H1 (cell line): ENCODE results near the gene CDHR2. TPM values are rescaled to one million over a fixed set of nuclear protein-coding genes. Genes with fewer than 3 reads are reported as not detected.

ENCODE experiments used
- CTCF ChIA-PET: fragments of 300-600 bp; sonication (Branson Sonifier 250); formaldehyde crosslinking; loops from one replicate; lab custom pipeline; 2021; ENCODE audit not compliant: partially characterized antibody; lab: Charles Lee
- POLR2A ChIA-PET: fragments of 300-600 bp; sonication (Branson Sonifier 250); formaldehyde crosslinking; loops from one replicate; lab custom pipeline; 2021; ENCODE audit warnings: inconsistent platforms; ENCODE audit not compliant: partially characterized antibody; lab: Charles Lee
- DNase-seq, 2 experiments: peaks; one replicate each; pipeline versions ENCODE4 v3.0.0 to v3.0.0-alpha.2; 2010 to 2022; ENCODE audit warnings: low spot score in 2 of 2, low read depth in 1 of 2, mixed read lengths in 1 of 2
- FAIRE-seq: peaks from 2 replicates; lab custom pipeline; 2011; peaks lifted over from hg19 to GRCh38; lab: Jason Lieb, UNC
- H2AFZ ChIP-seq: 2 replicates; pipeline ENCODE4 v1.8.1; 2012; ENCODE audit warnings: low read length, inconsistent platforms
- H2AK5ac ChIP-seq: 2 replicates; pipeline ENCODE4 v1.6.1; 2013; ENCODE audit warnings: low read depth, low read length
- H2BK120ac ChIP-seq: replicated peaks from 2 replicates; pipeline ENCODE3; 2013; ENCODE audit warnings: low read depth, low read length, inconsistent platforms
- H2BK12ac ChIP-seq: 2 replicates; pipeline ENCODE4 v1.6.1; 2013; ENCODE audit warnings: low read depth, low read length
- H2BK15ac ChIP-seq: 2 replicates; pipeline ENCODE4 v1.6.1; 2013; ENCODE audit warnings: low read length
- H2BK20ac ChIP-seq: 2 replicates; pipeline ENCODE4 v1.6.1; 2013; ENCODE audit warnings: low read length
- H2BK5ac ChIP-seq: 2 replicates; pipeline ENCODE4 v1.6.1; 2013; ENCODE audit warnings: low read depth, low read length
- H3K14ac ChIP-seq: 2 replicates; pipeline ENCODE4 v1.6.1; 2013; ENCODE audit warnings: inconsistent platforms; ENCODE audit not compliant: insufficient read length
- H3K18ac ChIP-seq: 2 replicates; pipeline ENCODE4 v1.6.1; 2013; ENCODE audit warnings: low read length; ENCODE audit errors: extremely low read depth
- H3K23ac ChIP-seq: 2 replicates; pipeline ENCODE4 v1.6.1; 2013; ENCODE audit warnings: inconsistent platforms; ENCODE audit not compliant: insufficient read length
- H3K23me2 ChIP-seq: 2 replicates; pipeline ENCODE4 v1.6.1; 2013; ENCODE audit warnings: low read depth, low read length
- H3K27ac ChIP-seq: 2 replicates; pipeline ENCODE4 v1.6.1; 2011; ENCODE audit warnings: low read depth, low read length, inconsistent platforms
- H3K27me3 ChIP-seq, 4 experiments: replicated peaks in 1 of 4; 1 replicate in 1 of 4; 2 replicates in 3 of 4; pipeline versions ENCODE4 v1.6.1 to v1.8.1; 2011 to 2013; ENCODE audit warnings: low read length in 3 of 4, mild to moderate bottlenecking in 3 of 4, inconsistent platforms in 2 of 4, mixed read lengths in 2 of 4, moderate library complexity in 1 of 4; ENCODE audit not compliant: control insufficient read depth in 3 of 4, insufficient read depth in 3 of 4; ENCODE audit errors: extremely low read depth in 1 of 4
- H3K36me3 ChIP-seq, 4 experiments: 2 replicates each; pipeline versions ENCODE4 v1.6.1 to v1.8.1; 2011 to 2013; ENCODE audit warnings: mild to moderate bottlenecking in 4 of 4, low read length in 3 of 4, moderate library complexity in 2 of 4, control low read depth in 1 of 4, inconsistent platforms in 1 of 4; ENCODE audit not compliant: insufficient read depth in 4 of 4, control insufficient read depth in 2 of 4
- H3K4ac ChIP-seq: replicated peaks from 2 replicates; pipeline ENCODE3; 2013; ENCODE audit warnings: low read length, low read depth, mixed read lengths, inconsistent platforms; ENCODE audit not compliant: insufficient read length
- H3K4me1 ChIP-seq, 4 experiments: replicated peaks in 1 of 4; 1 replicate in 1 of 4; 2 replicates in 3 of 4; pipeline versions ENCODE4 v1.6.1 to v1.8.1; 2011 to 2013; ENCODE audit warnings: low read length in 3 of 4, inconsistent platforms in 2 of 4, mixed read lengths in 1 of 4; ENCODE audit not compliant: insufficient read depth in 4 of 4, control insufficient read depth in 3 of 4
- H3K4me2 ChIP-seq, 2 experiments: 2 replicates each; pipeline versions ENCODE4 v1.6.1 to v1.8.1; 2011 to 2013; ENCODE audit warnings: low read depth in 2 of 2, low read length in 2 of 2, control low read depth in 1 of 2, inconsistent platforms in 1 of 2, mild to moderate bottlenecking in 1 of 2; ENCODE audit not compliant: insufficient read depth in 1 of 2
- H3K4me3 ChIP-seq, 4 experiments: fragments of 200-600, 300-600 bp in 1 of 4; sonication (generic), shearing (Covaris generic), sonication (Bioruptor Twin) in 1 of 4; 2 replicates each; pipeline versions ENCODE4 v1.5.1 to v1.8.1; 2011 to 2016; ENCODE audit warnings: low read length in 4 of 4, low read depth in 3 of 4, control low read depth in 2 of 4, inconsistent platforms in 2 of 4, mild to moderate bottlenecking in 2 of 4, mixed read lengths in 1 of 4, moderate library complexity in 1 of 4; ENCODE audit not compliant: insufficient read depth in 2 of 4; ENCODE audit errors: extremely low read depth in 1 of 4
- H3K56ac ChIP-seq: replicated peaks from 2 replicates; pipeline ENCODE3; 2013; ENCODE audit warnings: low read depth, mild to moderate bottlenecking, mixed read lengths, low read length, inconsistent platforms; ENCODE audit not compliant: insufficient read length
- H3K79me1 ChIP-seq: 2 replicates; pipeline ENCODE4 v1.6.1; 2013; ENCODE audit warnings: low read depth, low read length, control low read depth
- H3K79me2 ChIP-seq, 2 experiments: 2 replicates each; pipeline versions ENCODE4 v1.6.1 to v1.8.1; 2012 to 2013; ENCODE audit warnings: low read length in 2 of 2, mild to moderate bottlenecking in 2 of 2, inconsistent platforms in 1 of 2; ENCODE audit not compliant: insufficient read depth in 2 of 2, control insufficient read depth in 1 of 2
- H3K9ac ChIP-seq, 4 experiments: replicated peaks in 1 of 4; 1 replicate in 1 of 4; 2 replicates in 3 of 4; pipeline versions ENCODE4 v1.6.1 to v1.8.1; 2011 to 2013; ENCODE audit warnings: low read depth in 3 of 4, low read length in 3 of 4, control low read depth in 2 of 4, mild to moderate bottlenecking in 2 of 4, moderate library complexity in 2 of 4, inconsistent platforms in 1 of 4; ENCODE audit errors: extremely low read depth in 1 of 4
- H3K9me3 ChIP-seq, 2 experiments: 2 replicates each; pipeline versions ENCODE4 v1.6.1 to v1.8.1; 2012 to 2013; ENCODE audit warnings: mild to moderate bottlenecking in 2 of 2, moderate library complexity in 2 of 2, control low read depth in 1 of 2, inconsistent platforms in 1 of 2, low read depth in 1 of 2, low read length in 1 of 2, mixed read lengths in 1 of 2; ENCODE audit not compliant: insufficient read depth in 2 of 2
- H4K20me1 ChIP-seq, 2 experiments: replicated peaks in 1 of 2; 2 replicates each; pipeline versions ENCODE3 to v1.8.1; 2011 to 2013; ENCODE audit warnings: inconsistent platforms in 2 of 2, low read length in 2 of 2, mild to moderate bottlenecking in 1 of 2; ENCODE audit not compliant: insufficient read depth in 2 of 2, control insufficient read depth in 1 of 2
- H4K5ac ChIP-seq: 2 replicates; pipeline ENCODE4 v1.6.1; 2013; ENCODE audit warnings: low read length, low read depth, mixed read lengths, inconsistent platforms; ENCODE audit not compliant: insufficient read length
- H4K8ac ChIP-seq: 2 replicates; pipeline ENCODE4 v1.8.0; 2013; ENCODE audit warnings: mild to moderate bottlenecking, moderate library complexity, low read length, inconsistent platforms; ENCODE audit not compliant: insufficient read depth; ENCODE audit errors: extremely low read depth
- H4K91ac ChIP-seq: replicated peaks from 2 replicates; pipeline ENCODE3; 2013; ENCODE audit warnings: low read length, mixed read lengths, inconsistent platforms; ENCODE audit not compliant: insufficient read length
- BRCA1 ChIP-seq: IDR thresholded peaks from 2 replicates; pipeline ENCODE4 v1.6.1; 2012; ENCODE audit warnings: low read depth, low read length, improper control_type of control experiment
- CHD2 ChIP-seq: IDR thresholded peaks from 2 replicates; pipeline ENCODE4 v1.6.1; 2012; ENCODE audit warnings: low read length, improper control_type of control experiment
- E2F6 ChIP-seq: IDR thresholded peaks from 2 replicates; pipeline ENCODE4 v1.6.1; 2012; ENCODE audit warnings: inconsistent platforms
- HDAC6 ChIP-seq: IDR thresholded peaks from one replicate; pipeline ENCODE4 v1.7.1; 2012; ENCODE audit warnings: low read depth, mild to moderate bottlenecking, inconsistent platforms, low read length, moderate library complexity
- MAFK ChIP-seq: IDR thresholded peaks from 2 replicates; pipeline ENCODE4 v1.6.1; 2012; ENCODE audit warnings: low read depth, mild to moderate bottlenecking, improper control_type of control experiment, low read length
- MAX ChIP-seq: IDR thresholded peaks from 2 replicates; pipeline ENCODE4 v1.6.1; 2012; ENCODE audit warnings: inconsistent platforms
- SP4 ChIP-seq: IDR thresholded peaks from 2 replicates; pipeline ENCODE4 v1.6.1; 2012; ENCODE audit warnings: low read length, inconsistent platforms
- WGBS, 2 experiments: shearing (Covaris generic) in 1 of 2; methylation state at CpG; one replicate each; pipeline versions ENCODE4 v1.1.6 to v1.1.7; 2013 to 2015; ENCODE audit warnings: low lambda C conversion rate in 2 of 2, mixed read lengths in 2 of 2, inconsistent platforms in 1 of 2, low coverage in 1 of 2, missing lambda C conversion rate in 1 of 2; ENCODE audit not compliant: insufficient replicate concordance in 2 of 2, insufficient coverage in 1 of 2, insufficient read length in 1 of 2; ENCODE audit errors: extremely low coverage in 1 of 2, missing lambda C conversion rate in 1 of 2; 5-methylcytosine and 5-hydroxymethylcytosine counted together
- polyA plus RNA-seq, 7 experiments: library from polyadenylated mRNA; depleted of rRNA in 3 of 7; stranded (reverse) in 5 of 7; unstranded in 2 of 7; fragments of >200 nt in 5 of 7; fragments of 200-250 nt in 2 of 7; gene quantifications; 1 replicate in 5 of 7; 2 replicates in 1 of 7; 4 replicates in 1 of 7; pipeline versions ENCODE4 v1.2.1 to v1.2.3, GENCODE V29; 2011 to 2013; ENCODE audit warnings: missing spikeins in 2 of 7, mixed read lengths in 2 of 7
- total RNA-seq: library from RNA; stranded (reverse); fragmentation: NEBNext Ultra II Directional; extraction: Animal tissue kit (Norgen Biotek cat#: 25700); gene quantifications from 2 replicates; pipeline ENCODE4 v1.2.1, GENCODE V29; 2021

Gene CDHR2
- total and polyA plus RNA-seq, 2 of the 8 experiments (the other 6 are each of a cell fraction or from before 2014, with no cell fraction given): 0.02 to 0.43 TPM

- Histone ChIP-seq H3K36me3 (peaks cover 0 to 4% (median 0%) of the 10 kb centered on the region in 4 experiments; a peak in 2 of 8 replicates), H3K14ac (no peak overlapping the region), H2BK120ac (no peak overlapping the region), H3K18ac (no peak overlapping the region), H3K23ac (no peak overlapping the region)
- TF ChIP-seq SP4 (no peak), MAFK (no peak), CHD2 (no peak), E2F6 (no peak), HDAC6 (no peak), BRCA1 (no peak), MAX (peak; percentile 0; the same call in 1 of the 2 replicates)
- TF ChIP-seq, all 59 proteins: peak for 1
- peak overlapping the region; percentile 8; the same call in 1 of the 2 replicates for H2AFZ ChIP-seq
- no peak overlapping the region for H4K5ac ChIP-seq
- H3K9ac ChIP-seq: no peak overlapping the region
- no peak overlapping the region for H3K27ac ChIP-seq
- H3K4me2 ChIP-seq: peak overlapping the region; percentile 69 to 83; a peak in 3 of 4 replicates
- no peak overlapping the region for H2BK5ac ChIP-seq
- H3K27me3 ChIP-seq: peaks cover 0 to 19% (median 7%) of the 10 kb centered on the region in 4 experiments; a peak in 4 of 7 replicates
- POLR2A ChIA-PET: interaction anchor here (0.7 to 3.3 kb wide), 8 partner anchors 10 to 60 kb away, joined by 3 to 23 read pairs (median 4); partner anchors contain the start of genes EIF4E1B, RNF44 and SNCB
- H2BK12ac ChIP-seq: no peak overlapping the region
- H2BK20ac ChIP-seq: no peak overlapping the region
- 0 out of 2 replicates have a peak overlapping the region, but pooled peaks have one; percentile 34 for H2BK15ac ChIP-seq
- H4K8ac ChIP-seq: peak overlapping the region; percentile 38; the same call in 1 of the 2 replicates
- DNase-seq: no peak
- CTCF ChIA-PET: interaction anchor here (0.5 to 5.6 kb wide), 18 partner anchors 10 to 249 kb away, joined by 3 to 37 read pairs (median 5); partner anchors contain the start of gene CDHR2
- WGBS, 2 experiments: 89% methylated on average over 23 of the region's 23 CpGs; no CpG with 5 or more reads in 1 of the 2 experiments
- H3K4ac ChIP-seq: no peak overlapping the region
- H3K23me2 ChIP-seq: peaks cover 14% of the 10 kb centered on the region; the same call in 1 of the 2 replicates
- no peak for FAIRE-seq
- no peak overlapping the region for H2AK5ac ChIP-seq
- no peak overlapping the region for H3K56ac ChIP-seq
- peaks cover 0 to 7% of the 10 kb centered on the region in 2 experiments for H4K20me1 ChIP-seq
- H3K4me3 ChIP-seq: peak overlapping the region in 1 of 4 experiments; percentile 55; a peak in 2 of 8 replicates
- peaks cover 4 to 9% of the 10 kb centered on the region in 2 experiments; a peak in 2 of 4 replicates for H3K9me3 ChIP-seq
- no peaks in the 10 kb centered on the region for H3K79me2 ChIP-seq
- H3K4me1 ChIP-seq: 0 out of 7 replicates have a peak, but pooled peaks cover 0 to 2% (median 0%) of the 10 kb centered on the region in 4 experiments
- H3K79me1 ChIP-seq: no peaks in the 10 kb centered on the region
- H4K91ac ChIP-seq: no peak overlapping the region
These were observed 47.0 kb downstream of the CDHR2 start for GRCh38 chr5:176596069-176596644.
